Activated T-cell treated with anti-CD3 and anti-CD28 coated beads, Interleukin-2, amount 50 U/mL, for 4 hours (primary cell): ENCODE data around the gene MCIDAS. TPM values are rescaled to one million over a fixed set of nuclear protein-coding genes. Genes with fewer than 3 reads are reported as not detected.

Experiments used
- ATAC-seq, 2 donors: fragments of 200-7000 bp; cut with Tn5 transposase; one replicate each; pipeline ENCODE4 v1.10.0; 2021
- DNase-seq: peaks from one replicate; pipeline ENCODE4 v3.0.0-alpha.2; 2020
- H3K27me3 Mint-ChIP-seq: one replicate; pipeline ENCODE4 v1.8.0; 2021; ENCODE audit warnings: low read depth, mixed read lengths
- H3K36me3 Mint-ChIP-seq: one replicate; pipeline ENCODE4 v1.8.0; 2022; ENCODE audit warnings: mixed read lengths; ENCODE audit not compliant: insufficient read depth
- H3K4me1 Mint-ChIP-seq: one replicate; pipeline ENCODE4 v1.8.0; 2021; ENCODE audit warnings: low read depth, mixed read lengths
- H3K4me3 Mint-ChIP-seq: one replicate; pipeline ENCODE4 v1.8.0; 2021; ENCODE audit warnings: mild to moderate bottlenecking, moderate library complexity, mixed read lengths
- H3K9me3 Mint-ChIP-seq: one replicate; pipeline ENCODE4 v1.8.0; 2021; ENCODE audit warnings: mixed read lengths
- total RNA-seq, 3 donors: library from RNA; stranded (reverse); gene quantifications; one replicate each; pipeline ENCODE4 v1.2.1, GENCODE V29; 2021

The MCIDAS gene
- total RNA-seq, 3 donors from 2014 or later, result not detected

GRCh38 chr5:55227664-55228430 is 732 bp upstream of the MCIDAS start:
- no peaks in the 10 kb centered on the region for H3K9me3 Mint-ChIP-seq
- H3K4me1 Mint-ChIP-seq, result peaks cover 42% of the 10 kb centered on the region
- peak overlapping the region; percentile 76 for H3K4me3 Mint-ChIP-seq
- H3K27me3 Mint-ChIP-seq, result peaks cover 86% of the 10 kb centered on the region
- no peak for ATAC-seq
- DNase-seq, result no peak
- no peaks in the 10 kb centered on the region for H3K36me3 Mint-ChIP-seq

GRCh38 chr5:55226027-55226933 is 835 bp downstream of the MCIDAS start:
- peak; percentile 43 for DNase-seq
- Mint-ChIP-seq H3K4me3 (peak overlapping the region; percentile 35), H3K36me3 (no peaks in the 10 kb centered on the region), H3K4me1 (peaks cover 35% of the 10 kb centered on the region), H3K9me3 (no peaks in the 10 kb centered on the region), H3K27me3 (peaks cover 83% of the 10 kb centered on the region)
- peak; percentile 55 to 65 for ATAC-seq

- Mint-ChIP-seq H3K27me3 (peaks cover 83% of the 10 kb centered on the region), H3K4me3 (no peak overlapping the region), H3K4me1 (peaks cover 39% of the 10 kb centered on the region), H3K36me3 (no peaks in the 10 kb centered on the region), H3K9me3 (no peaks in the 10 kb centered on the region)
- ATAC-seq (no peak), DNase-seq (no peak)
These were observed 1.8 kb downstream of the MCIDAS start for GRCh38 chr5:55225346-55225745.

GRCh38 chr5:55223812-55224240 is 3.3 kb downstream of the MCIDAS start:
- H3K27me3 Mint-ChIP-seq, result peaks cover 80% of the 10 kb centered on the region
- DNase-seq (no peak), ATAC-seq (no peak)
- no peaks in the 10 kb centered on the region for H3K9me3 Mint-ChIP-seq
- H3K36me3 Mint-ChIP-seq, result no peaks in the 10 kb centered on the region
- peaks cover 40% of the 10 kb centered on the region for H3K4me1 Mint-ChIP-seq
- H3K4me3 Mint-ChIP-seq, result no peak overlapping the region

- H3K4me1 Mint-ChIP-seq, result peaks cover 40% of the 10 kb centered on the region
- no peak overlapping the region for H3K4me3 Mint-ChIP-seq
- H3K36me3 Mint-ChIP-seq, result no peaks in the 10 kb centered on the region
- peaks cover 79% of the 10 kb centered on the region for H3K27me3 Mint-ChIP-seq
- DNase-seq, result peak; percentile 6
- no peak for ATAC-seq
- no peaks in the 10 kb centered on the region for H3K9me3 Mint-ChIP-seq
These were observed 3.9 kb downstream of the MCIDAS start for GRCh38 chr5:55222985-55223811.

GRCh38 chr5:55222092-55222984 is 4.8 kb downstream of the MCIDAS start:
- no peak overlapping the region for H3K4me3 Mint-ChIP-seq
- peaks cover 33% of the 10 kb centered on the region for H3K4me1 Mint-ChIP-seq
- no peak for ATAC-seq
- no peak for DNase-seq
- H3K36me3 Mint-ChIP-seq, result no peaks in the 10 kb centered on the region
- no peaks in the 10 kb centered on the region for H3K9me3 Mint-ChIP-seq
- H3K27me3 Mint-ChIP-seq, result peaks cover 77% of the 10 kb centered on the region

- peak; percentile 39 to 47 for ATAC-seq
- H3K27me3 Mint-ChIP-seq, result peaks cover 72% of the 10 kb centered on the region
These were observed 6.5 kb downstream of the MCIDAS start for GRCh38 chr5:55220433-55221185.

GRCh38 chr5:55219770-55220169 is 7.3 kb downstream of the MCIDAS start:
- ATAC-seq, result no peak
- no peak for DNase-seq
- no peaks in the 10 kb centered on the region for H3K36me3 Mint-ChIP-seq
- peaks cover 29% of the 10 kb centered on the region for H3K4me1 Mint-ChIP-seq
- H3K9me3 Mint-ChIP-seq, result no peaks in the 10 kb centered on the region
- H3K4me3 Mint-ChIP-seq, result no peak overlapping the region
- peaks cover 68% of the 10 kb centered on the region for H3K27me3 Mint-ChIP-seq

More at GRCh38 chr5:55220433-55221185, 6.5 kb downstream of the MCIDAS start:
- DNase-seq, result no peak
- Mint-ChIP-seq H3K4me1 (peaks cover 29% of the 10 kb centered on the region), H3K9me3 (no peaks in the 10 kb centered on the region), H3K4me3 (peak overlapping the region; percentile 58), H3K36me3 (no peaks in the 10 kb centered on the region)

GRCh38 chr5:55218967-55219366 is 8.1 kb downstream of the MCIDAS start:
- ATAC-seq (no peak), DNase-seq (no peak)
- peaks cover 29% of the 10 kb centered on the region for H3K4me1 Mint-ChIP-seq
- no peaks in the 10 kb centered on the region for H3K9me3 Mint-ChIP-seq
- H3K4me3 Mint-ChIP-seq, result no peak overlapping the region
- H3K27me3 Mint-ChIP-seq, result peaks cover 60% of the 10 kb centered on the region
- no peaks in the 10 kb centered on the region for H3K36me3 Mint-ChIP-seq

GRCh38 chr5:55211184-55211874 is 15.8 kb downstream of the MCIDAS start:
- Mint-ChIP-seq H3K27me3 (peaks cover 15% of the 10 kb centered on the region), H3K9me3 (no peaks in the 10 kb centered on the region), H3K4me3 (no peak overlapping the region), H3K36me3 (no peaks in the 10 kb centered on the region), H3K4me1 (no peaks in the 10 kb centered on the region)
- DNase-seq (no peak), ATAC-seq (no peak)

GRCh38 chr5:55205001-55205400 is 22.1 kb downstream of the MCIDAS start:
- ATAC-seq (no peak), DNase-seq (no peak)
- Mint-ChIP-seq H3K9me3 (no peaks in the 10 kb centered on the region), H3K36me3 (no peaks in the 10 kb centered on the region), H3K27me3 (peaks cover 36% of the 10 kb centered on the region), H3K4me1 (no peaks in the 10 kb centered on the region), H3K4me3 (no peak overlapping the region)

GRCh38 chr5:55191165-55191564 is 36.0 kb downstream of the MCIDAS start:
- Mint-ChIP-seq H3K9me3 (no peaks in the 10 kb centered on the region), H3K27me3 (peaks cover 48% of the 10 kb centered on the region), H3K36me3 (no peaks in the 10 kb centered on the region), H3K4me1 (no peaks in the 10 kb centered on the region), H3K4me3 (no peak overlapping the region)
- no peak for DNase-seq
- ATAC-seq, result no peak
